SIG-M5 (cell line): Measurements from ENCODE around the gene SLC25A44.

Source experiments
- DNase-seq: peaks from one replicate; lab custom pipeline; 2025; lab: John Stamatoyannopoulos, UW

The SLC25A44 gene

DNA sequence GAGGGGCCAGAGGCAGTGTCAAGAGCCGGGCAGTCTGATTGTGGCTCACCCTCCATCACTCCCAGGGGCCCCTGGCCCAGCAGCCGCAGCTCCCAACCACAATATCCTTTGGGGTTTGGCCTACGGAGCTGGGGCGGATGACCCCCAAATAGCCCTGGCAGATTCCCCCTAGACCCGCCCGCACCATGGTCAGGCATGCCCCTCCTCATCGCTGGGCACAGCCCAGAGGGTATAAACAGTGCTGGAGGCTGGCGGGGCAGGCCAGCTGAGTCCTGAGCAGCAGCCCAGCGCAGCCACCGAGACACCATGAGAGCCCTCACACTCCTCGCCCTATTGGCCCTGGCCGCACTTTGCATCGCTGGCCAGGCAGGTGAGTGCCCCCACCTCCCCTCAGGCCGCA, 48.0 kb downstream of the SLC25A44 start, which contains the start of gene BGLAP:
Gene BGLAP (plus strand): TSS at position 259 of the 400 bp plus-strand sequence. CDS start 48 bp downstream, at position 307.
- no peak for DNase-seq

DNA sequence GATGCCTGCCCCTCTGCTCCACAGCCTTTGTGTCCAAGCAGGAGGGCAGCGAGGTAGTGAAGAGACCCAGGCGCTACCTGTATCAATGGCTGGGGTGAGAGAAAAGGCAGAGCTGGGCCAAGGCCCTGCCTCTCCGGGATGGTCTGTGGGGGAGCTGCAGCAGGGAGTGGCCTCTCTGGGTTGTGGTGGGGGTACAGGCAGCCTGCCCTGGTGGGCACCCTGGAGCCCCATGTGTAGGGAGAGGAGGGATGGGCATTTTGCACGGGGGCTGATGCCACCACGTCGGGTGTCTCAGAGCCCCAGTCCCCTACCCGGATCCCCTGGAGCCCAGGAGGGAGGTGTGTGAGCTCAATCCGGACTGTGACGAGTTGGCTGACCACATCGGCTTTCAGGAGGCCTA, 48.8 kb downstream of the SLC25A44 start:
- no peak for DNase-seq

DNA sequence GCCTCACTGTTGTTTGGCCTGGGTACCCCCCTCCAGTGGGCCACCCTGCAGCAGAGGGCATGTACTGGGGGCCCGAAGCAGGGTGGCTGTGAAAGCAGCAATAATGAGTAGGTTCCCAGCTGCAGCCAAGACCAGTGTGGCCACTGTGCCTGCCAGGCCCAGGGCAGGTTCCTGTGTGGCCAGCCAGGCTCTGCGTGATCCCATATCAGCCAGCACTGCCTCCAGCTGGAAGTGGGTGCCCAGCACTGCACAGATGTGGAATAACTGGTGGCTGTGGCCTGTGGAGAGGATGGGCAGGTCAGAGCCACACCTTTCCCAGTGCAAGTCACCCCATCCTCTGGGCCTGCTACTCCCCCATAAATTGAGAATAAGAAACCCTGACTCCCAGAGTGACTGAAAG, 50.2 kb downstream of the SLC25A44 start:
- DNase-seq, result no peak

GRCh38 chr1:156244712-156245111, 50.8 kb downstream of the SLC25A44 start:
- DNase-seq, result no peak

DNA sequence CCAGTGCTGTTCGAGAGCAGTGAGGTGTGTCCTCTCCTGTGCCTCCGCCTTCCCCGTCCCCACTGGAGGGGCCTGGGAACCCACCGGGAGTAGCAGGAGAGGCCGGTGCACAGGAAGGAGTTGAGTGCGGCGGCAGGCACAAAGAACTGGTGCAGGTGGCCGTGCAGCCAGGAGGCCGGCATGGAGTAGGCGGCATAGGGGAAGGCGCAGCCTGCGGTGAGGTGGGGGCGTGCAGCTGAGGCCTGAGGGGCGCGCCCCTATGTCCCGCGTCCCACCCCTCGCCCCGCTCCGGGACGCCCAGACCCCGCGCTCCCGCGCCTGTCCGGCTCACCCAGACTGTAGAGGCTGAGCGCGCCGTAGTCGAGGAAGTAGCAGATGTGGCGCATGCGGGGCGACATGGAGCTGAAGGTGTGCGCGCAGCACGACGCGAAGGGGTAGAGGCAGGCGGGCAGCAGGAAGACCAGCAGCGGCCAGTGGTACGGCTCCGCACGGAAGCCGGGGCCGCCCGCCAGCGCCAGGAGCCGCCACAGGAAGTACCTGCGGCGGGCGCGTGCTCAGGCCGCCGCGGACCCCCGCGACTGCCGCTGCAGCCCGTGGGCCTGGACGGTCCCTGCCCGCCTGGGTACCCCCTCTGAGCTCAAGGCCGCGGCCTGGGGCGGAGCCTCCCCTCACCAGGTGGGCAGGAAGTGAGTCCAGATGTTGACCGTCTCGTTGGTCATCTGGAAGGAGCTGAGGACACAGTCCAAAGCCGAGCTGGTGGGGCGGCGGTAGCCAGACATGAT, 51.7 kb downstream of the SLC25A44 start:
- DNase-seq, result no peak

DNA sequence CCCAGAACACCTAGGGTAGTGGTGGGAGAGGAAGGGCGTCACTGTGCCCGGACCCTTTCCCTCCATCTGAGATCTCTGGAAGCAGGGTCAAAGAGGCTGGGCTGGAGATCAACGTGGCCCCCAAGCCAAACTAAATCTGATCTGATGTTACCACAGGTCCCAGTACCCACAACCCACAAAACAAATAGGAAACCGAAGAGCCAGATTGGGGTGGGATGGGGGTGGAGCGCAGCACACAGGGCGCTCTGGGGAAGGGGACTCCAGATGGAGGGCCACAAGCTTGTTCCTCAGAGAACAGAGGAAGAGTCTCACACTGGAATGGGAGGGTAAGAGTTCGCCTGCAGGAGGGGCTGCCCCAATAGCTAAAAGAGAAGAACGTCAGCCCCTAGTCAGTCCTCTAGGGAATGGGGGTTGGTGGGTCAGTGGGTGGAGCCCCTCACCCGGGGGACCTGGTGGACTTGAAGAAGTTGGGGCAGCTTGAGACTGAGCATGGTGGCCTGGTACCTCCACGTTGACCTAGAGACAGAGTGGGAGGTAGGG, 52.4 kb downstream of the SLC25A44 start:
- no peak for DNase-seq

GRCh38 chr1:156246781-156247459, 53.0 kb downstream of the SLC25A44 start:
- no peak for DNase-seq

DNA sequence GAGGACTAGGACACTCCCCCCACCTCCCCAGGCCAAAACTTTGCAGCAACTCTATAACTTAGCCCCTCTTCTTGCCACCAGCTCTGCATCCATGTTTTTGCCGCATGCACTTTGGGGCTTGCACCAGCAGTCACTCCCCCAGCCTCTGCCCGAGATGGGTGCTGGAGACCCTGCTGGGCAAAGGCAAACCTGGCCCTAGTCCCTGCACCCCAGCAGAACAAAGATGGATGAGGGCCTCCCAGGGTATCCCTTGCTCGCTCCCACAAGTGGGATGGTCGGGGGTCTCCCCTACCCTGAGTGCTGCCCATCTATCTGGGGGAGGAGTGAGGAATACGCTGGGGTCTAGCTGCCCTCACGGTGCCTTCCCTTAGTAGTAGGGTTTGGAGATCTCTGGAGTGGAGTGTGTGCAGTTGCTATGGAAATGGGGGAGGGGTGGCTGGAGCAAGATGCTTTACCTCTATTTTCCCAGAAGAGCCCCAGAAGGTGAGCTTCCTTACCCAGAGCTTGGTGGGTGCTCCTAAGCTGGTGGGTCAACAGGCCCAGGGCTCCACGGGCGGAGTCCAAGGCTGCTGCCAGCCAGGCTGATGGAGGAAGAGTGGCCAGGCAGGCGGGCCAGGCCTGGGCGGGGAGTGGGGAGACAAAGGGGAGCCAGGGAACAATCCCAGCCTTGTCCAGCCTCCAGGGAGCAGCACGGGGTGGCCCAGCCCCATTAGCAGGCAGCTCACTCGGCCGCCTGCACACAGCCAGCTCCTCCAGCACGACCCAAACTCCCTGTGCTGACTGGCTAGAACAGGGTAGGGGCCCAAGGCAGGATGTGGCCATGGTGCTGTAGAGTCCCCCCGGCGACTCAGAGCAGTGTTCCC, 53.8 kb downstream of the SLC25A44 start, which contains the start of gene PAQR6:
Gene PAQR6 (minus strand): TSS at position 597 of the 863 bp plus-strand sequence. CDS start 1,325 bp downstream, outside the sequence.
- no peak for DNase-seq

DNA sequence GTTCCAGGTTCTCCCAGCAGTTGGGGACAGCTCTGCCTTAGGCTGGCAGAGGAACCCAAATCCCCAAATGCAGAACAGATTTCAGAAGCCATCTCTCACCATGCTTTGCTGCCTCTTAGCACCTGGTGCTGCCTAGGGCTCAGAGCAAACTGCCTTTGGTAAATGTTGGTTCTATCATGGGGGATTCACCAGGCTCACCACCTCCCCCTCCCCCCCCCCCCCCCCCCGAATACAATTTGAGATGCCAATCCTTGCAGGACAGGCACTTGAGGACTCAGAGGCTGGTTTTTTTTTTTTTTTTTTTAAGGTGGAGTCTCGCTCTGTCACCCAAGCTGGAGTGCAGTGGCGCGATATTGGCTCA, 54.4 kb downstream of the SLC25A44 start:
- DNase-seq, result no peak

DNA sequence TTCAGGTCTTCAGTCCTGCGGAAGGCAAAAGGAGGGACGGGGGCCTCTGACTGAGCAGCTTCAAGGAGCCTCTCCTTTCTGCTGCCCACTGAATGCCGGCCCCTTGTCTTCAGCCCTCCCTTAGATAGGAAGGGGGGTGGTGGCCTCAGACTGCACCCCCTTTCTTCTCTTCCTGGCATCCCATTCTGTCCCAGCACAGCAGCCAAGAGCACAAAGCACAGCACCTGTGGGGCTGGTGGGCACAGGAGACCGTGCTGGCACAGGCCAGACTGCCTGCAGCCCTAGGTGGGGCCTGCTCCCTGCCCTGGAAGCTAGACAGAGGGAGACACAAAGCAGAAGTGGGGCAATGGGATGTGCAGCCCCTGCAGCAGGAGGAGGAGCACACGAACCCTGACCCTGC, 55.7 kb downstream of the SLC25A44 start:
- DNase-seq, result no peak

DNA sequence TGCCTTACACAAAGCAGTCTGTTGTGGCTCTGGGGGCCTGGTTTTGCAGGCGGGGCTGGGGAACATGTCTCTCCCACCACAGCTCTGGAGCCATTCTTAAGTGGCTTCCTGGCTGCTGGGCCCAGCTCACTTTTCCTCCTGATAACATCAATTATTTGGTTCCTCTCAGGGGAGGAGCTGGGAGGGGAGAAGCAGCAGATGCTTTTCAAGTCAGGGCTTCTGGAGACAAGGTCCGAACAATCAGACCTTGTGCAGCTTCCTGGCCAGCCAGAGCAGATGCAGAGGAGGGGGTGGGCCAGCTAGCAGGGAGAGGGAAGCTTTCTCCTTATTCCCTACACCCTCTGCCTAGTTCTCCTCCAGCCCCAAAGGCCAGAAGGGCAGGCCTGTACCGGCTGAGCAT, 57.6 kb downstream of the SLC25A44 start:
- no peak for DNase-seq

GRCh38 chr1:156253634-156254033, 59.7 kb downstream of the SLC25A44 start:
- DNase-seq, result no peak

- no peak for DNase-seq
Observed at GRCh38 chr1:156257711-156258110, 63.8 kb downstream of the SLC25A44 start.

DNA sequence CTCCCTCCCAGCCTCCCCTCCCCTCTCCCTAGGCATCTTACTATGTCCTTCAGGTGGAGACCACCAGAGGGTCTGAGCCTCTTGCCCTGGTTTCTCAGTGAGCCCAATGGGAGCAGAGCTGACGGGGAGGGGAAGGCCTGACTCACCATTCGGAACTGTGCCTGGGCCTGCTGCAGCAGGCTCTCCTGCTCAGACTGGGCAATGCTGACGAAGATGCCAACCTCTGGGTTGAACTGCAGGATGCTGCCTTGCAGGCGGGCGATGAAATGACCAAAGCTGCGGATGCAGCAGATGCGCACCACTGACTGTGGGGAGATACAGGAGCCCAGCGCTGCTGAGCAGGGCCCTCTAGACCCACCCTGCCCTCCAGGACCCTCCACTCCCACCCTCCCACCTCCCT, 65.0 kb downstream of the SLC25A44 start:
- DNase-seq, result no peak

- no peak for DNase-seq
Observed at GRCh38 chr1:156259805-156260204, 65.9 kb downstream of the SLC25A44 start.

DNA sequence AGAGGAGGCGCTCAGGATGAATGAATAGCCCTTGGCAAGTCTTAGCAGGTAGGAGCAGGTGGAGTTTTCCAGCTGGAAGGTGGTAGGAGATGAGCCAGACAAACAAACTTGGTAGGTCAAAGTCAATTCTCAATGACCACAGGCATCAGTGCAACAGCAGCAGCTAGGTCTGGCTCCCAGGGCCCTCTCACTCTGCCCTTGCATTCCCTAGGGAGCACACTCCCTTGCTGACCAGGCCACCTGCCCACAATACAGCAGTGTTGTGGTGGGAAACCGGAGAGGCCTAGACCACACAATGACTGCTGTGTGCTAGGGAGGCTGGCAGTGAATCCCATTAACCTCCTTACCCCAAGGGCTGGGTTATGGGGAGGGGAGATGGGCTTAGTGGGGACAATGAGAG, 67.0 kb downstream of the SLC25A44 start:
- DNase-seq, result no peak
